Spinal cord (tissue), 10 donors: Measurements from ENCODE around the gene DNAAF1. TPM values are rescaled to one million over a fixed set of nuclear protein-coding genes. Genes with fewer than 3 reads are reported as not detected.
"Not testable (repeated sequence)": the region's sequence is repeated elsewhere in the genome, so short reads cannot be mapped to it uniquely, and the experiment has no call there.

Experiments
- DNase-seq, 6 donors: peaks; one replicate each; pipeline versions ENCODE4 v3.0.0 to v3.0.0-alpha.2; 2013 to 2015; ENCODE audit warnings: low spot score in 6 of 6, low read depth in 4 of 6
- H3K27ac ChIP-seq: one replicate; pipeline ENCODE4 v1.5.1; 2013; ENCODE audit warnings: low read depth, low read length, control low read depth
- H3K27me3 ChIP-seq: one replicate; pipeline ENCODE4 v1.6.1; 2013; ENCODE audit warnings: low read length; ENCODE audit not compliant: control insufficient read depth, insufficient read depth
- H3K36me3 ChIP-seq: one replicate; pipeline ENCODE4 v1.6.1; 2013; ENCODE audit warnings: low read length; ENCODE audit not compliant: control insufficient read depth, insufficient read depth
- H3K4me1 ChIP-seq: one replicate; pipeline ENCODE4 v1.6.1; 2013; ENCODE audit warnings: low read length; ENCODE audit not compliant: control insufficient read depth, insufficient read depth
- H3K4me3 ChIP-seq: one replicate; pipeline ENCODE4 v1.5.1; 2013; ENCODE audit warnings: low read depth, low read length, control low read depth
- H3K9me3 ChIP-seq: one replicate; pipeline ENCODE4 v1.6.1; 2013; ENCODE audit warnings: low read length; ENCODE audit not compliant: control insufficient read depth, insufficient read depth
- WGBS: methylation state at CpG from one replicate; pipeline ENCODE4 v1.1.5; 2013; ENCODE audit warnings: missing lambda C conversion rate; ENCODE audit not compliant: insufficient coverage; 5-methylcytosine and 5-hydroxymethylcytosine counted together
- polyA plus RNA-seq, 2 donors: library from polyadenylated mRNA; unstranded; fragments of 120-200 nt; gene quantifications; one replicate each; pipeline ENCODE4 v1.2.1, GENCODE V29; 2013; ENCODE audit not compliant: insufficient read length in 2 of 2
- total RNA-seq, 2 donors: library from RNA; depleted of rRNA in 1 of 2; stranded (reverse); fragments of 120-200 nt in 1 of 2; fragments of >200 nt in 1 of 2; gene quantifications; one replicate each; pipeline versions ENCODE4 v1.2.3 to v1.2.4, GENCODE V29; 2013 to 2014
- donor health status: healthy.

DNAAF1 gene
- total and polyA plus RNA-seq, 4 donors = 2.7 to 21.2 (median 20.5) TPM

DNA sequence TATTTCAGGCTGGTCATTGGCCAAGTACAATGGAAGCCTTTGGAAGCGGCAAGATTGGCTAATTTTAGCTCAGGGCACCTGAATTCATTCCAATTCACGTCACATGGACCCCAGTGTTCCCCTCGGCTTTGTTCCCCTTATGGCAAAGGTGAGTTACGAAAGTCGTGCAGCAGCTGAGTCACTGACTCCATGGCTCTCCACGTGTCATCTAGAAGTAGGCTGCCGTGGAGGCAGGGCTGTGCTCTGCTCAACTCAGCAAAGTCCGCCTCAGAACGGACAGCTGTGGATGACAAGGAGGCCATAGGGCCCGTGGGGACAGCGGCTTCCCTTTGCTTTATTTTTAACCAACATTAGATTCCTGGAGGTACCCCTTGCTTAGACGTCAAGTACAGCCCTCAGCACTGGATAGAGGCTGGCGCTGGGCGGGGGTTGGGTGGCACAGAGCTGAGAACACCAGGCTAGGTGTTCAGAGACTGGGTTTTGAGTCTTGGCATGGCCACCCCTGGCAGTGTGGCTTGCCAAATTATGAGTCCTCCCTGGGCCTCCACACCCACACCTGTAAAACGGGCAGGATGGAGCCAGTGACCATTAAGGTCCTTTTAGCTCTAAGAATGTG, 69.5 kb downstream of the DNAAF1 start:
- Histone ChIP-seq H3K27ac (no peak overlapping the region), H3K9me3 (no peaks in the 10 kb centered on the region), H3K4me1 (peaks cover 6% of the 10 kb centered on the region), H3K27me3 (no peaks in the 10 kb centered on the region), H3K4me3 (no peak overlapping the region), H3K36me3 (no peaks in the 10 kb centered on the region)
- WGBS = 84% methylated on average over 10 of the region's 15 CpGs
- DNase-seq = no peak

DNA sequence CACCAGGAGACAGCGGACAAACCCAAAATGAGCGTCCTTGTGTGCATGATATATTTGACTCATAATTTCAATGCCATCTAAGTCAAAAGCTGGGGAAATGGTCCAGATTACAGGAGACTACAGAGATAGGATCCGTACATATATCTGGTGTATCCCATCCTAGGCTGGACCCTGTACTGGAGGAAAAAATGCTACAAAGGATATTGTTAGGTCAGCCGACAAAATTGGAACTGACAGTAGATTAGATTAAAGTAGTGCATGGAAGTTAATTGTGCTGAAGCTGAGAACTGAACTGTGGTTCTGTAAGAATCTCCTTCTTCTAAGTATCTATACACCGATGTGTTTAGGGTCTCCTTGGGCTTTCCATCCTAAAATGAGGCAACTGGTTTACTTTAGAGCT, 70.4 kb downstream of the DNAAF1 start:
- Histone ChIP-seq H3K9me3 (no peaks in the 10 kb centered on the region), H3K27me3 (no peaks in the 10 kb centered on the region), H3K36me3 (no peaks in the 10 kb centered on the region), H3K4me3 (no peak overlapping the region), H3K4me1 (peaks cover 6% of the 10 kb centered on the region), H3K27ac (no peak overlapping the region)
- DNase-seq = no peak
- 86% methylated on average over 1 of the region's 5 CpGs for WGBS

DNA sequence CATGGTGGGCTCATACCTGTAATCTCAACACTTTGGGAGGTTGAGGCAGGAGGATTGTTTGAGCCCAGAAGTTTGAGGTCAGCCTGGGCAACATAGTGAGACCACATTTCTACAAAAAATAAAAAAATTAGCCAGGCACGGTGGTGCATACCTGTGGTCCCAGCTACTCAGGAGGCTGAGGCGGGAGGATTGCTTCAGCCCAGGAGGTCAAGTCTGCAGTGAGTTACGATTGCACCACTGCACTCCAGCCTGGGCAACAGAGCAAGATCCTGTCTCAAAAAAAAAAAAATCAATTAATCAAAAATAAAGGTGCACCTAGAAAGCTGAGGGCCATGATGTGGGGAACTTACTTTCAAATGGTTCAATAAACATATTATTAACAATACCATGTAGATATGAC, 71.0 kb downstream of the DNAAF1 start:
- not testable (repeated sequence) for H3K9me3 ChIP-seq

DNA sequence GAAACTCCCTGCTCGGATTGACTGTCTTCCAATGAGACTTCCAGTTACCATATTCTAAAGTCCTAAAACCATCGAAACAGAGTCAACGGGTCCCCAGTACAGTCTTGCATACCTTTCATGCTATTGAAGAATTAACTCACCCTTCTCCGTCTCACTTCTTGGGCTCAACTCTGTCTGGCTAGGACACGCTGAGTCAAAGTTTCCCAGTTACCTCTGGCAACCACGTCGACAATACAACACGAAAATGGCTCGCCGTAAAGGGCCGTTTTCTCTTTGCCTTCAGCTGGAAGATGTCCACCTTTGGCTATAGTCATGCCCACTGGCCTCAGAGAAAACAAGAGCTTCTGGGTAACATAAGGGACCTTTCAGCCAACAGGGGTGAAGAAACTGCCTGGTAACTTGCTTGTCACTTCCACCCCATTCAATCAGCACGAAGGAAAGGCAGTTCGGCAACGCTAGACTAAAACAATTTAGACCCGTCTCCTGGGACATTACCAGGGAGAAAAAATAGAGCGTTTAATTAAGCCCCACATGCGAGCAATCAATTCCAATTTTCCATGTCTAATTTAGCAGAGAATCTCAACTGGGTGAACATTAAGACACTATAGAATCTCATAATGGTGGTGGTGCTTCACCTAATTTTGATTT, 73.2 kb downstream of the DNAAF1 start:
- no peak overlapping the region for H3K27ac ChIP-seq
- 53% methylated on average over 13 of the region's 17 CpGs for WGBS
- peaks cover 6% of the 10 kb centered on the region for H3K4me1 ChIP-seq
- peaks cover 2% of the 10 kb centered on the region for H3K27me3 ChIP-seq
- no peak overlapping the region for H3K4me3 ChIP-seq
- no peaks in the 10 kb centered on the region for H3K9me3 ChIP-seq
- H3K36me3 ChIP-seq = no peaks in the 10 kb centered on the region
- peak in 3 of 6 donors; percentile 33 to 94 (median 38) for DNase-seq

More for the DNA sequence above, 71.0 kb downstream of the DNAAF1 start:
- not testable (repeated sequence) for H3K4me1 ChIP-seq, H3K36me3 ChIP-seq, H3K27ac ChIP-seq, H3K27me3 ChIP-seq, H3K4me3 ChIP-seq, DNase-seq
- WGBS = 100% methylated on average over 3 of the region's 3 CpGs

DNA sequence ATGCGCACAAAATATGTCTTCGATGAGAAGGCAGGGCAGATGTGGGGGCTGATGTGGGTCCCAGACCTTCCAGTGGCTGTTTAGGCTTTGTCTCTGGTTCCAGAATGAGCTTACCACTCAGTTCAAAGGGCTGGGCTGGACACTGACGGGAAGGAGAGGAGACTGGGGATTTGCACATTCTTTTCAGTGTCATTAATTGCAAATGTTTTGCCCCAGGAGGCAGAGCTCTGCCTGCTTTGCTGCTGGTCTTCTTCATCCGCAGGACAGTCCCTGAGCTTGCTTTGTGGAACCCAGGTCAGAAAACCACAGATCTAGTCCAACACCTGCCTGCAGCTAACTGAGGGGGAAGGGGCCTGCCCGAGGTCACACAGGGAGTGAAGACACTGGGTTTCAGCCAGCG, 73.8 kb downstream of the DNAAF1 start:
- Histone ChIP-seq H3K4me1 (peaks cover 6% of the 10 kb centered on the region), H3K36me3 (no peaks in the 10 kb centered on the region), H3K27me3 (peaks cover 2% of the 10 kb centered on the region), H3K4me3 (no peak overlapping the region), H3K27ac (no peak overlapping the region), H3K9me3 (no peaks in the 10 kb centered on the region)
- WGBS = 51% methylated on average over 6 of the region's 6 CpGs
- DNase-seq = no peak

DNA sequence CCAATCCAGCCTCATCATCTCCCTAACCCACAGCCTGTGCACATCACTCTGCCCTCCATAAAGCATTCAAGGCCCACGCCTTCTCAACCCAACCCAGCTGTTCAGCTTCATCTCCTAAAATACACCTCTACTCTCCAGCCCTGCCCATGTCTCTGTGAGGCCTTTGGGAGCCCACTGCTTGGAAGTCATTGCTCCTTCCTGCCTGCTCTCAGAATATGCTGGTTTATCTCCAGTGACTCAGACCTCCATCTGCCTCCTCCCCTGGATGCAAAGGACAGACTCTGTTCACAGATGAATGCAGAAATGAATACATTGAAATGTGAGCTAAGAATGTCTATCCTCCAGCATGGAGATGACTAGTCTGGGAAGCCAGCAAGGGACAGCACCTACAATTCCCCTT, 75.7 kb downstream of the DNAAF1 start:
- H3K4me1 ChIP-seq = peaks cover 6% of the 10 kb centered on the region
- H3K4me3 ChIP-seq = no peak overlapping the region
- no peak for DNase-seq
- WGBS = 93% methylated on average over 1 of the region's 1 CpG
- H3K27me3 ChIP-seq = peaks cover 2% of the 10 kb centered on the region
- no peak overlapping the region for H3K27ac ChIP-seq
- H3K9me3 ChIP-seq = no peaks in the 10 kb centered on the region
- no peaks in the 10 kb centered on the region for H3K36me3 ChIP-seq

DNA sequence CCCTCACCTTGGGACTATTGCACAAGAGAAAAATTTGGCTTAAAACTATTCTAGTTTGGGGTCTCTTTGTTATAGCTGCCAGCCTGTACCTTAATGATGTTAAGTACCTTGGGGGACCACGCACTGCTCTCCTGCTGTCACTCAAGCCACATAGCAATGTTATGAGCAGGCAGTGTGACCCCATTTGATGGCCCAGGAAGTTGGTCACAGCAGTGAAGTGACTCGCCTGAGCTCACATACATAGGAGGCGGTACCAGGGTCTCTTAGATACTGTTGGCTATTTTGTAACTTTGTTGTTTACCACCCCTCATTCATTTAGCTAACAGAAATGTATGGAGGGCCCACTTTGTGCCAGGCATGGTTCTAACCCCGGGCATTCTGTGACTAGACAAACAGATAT, 78.3 kb downstream of the DNAAF1 start:
- Histone ChIP-seq H3K4me1 (peaks cover 14% of the 10 kb centered on the region), H3K9me3 (no peaks in the 10 kb centered on the region), H3K27me3 (peaks cover 2% of the 10 kb centered on the region), H3K27ac (no peak overlapping the region), H3K4me3 (no peak overlapping the region), H3K36me3 (no peaks in the 10 kb centered on the region)
- DNase-seq = no peak
- WGBS = 73% methylated on average over 2 of the region's 4 CpGs

DNA sequence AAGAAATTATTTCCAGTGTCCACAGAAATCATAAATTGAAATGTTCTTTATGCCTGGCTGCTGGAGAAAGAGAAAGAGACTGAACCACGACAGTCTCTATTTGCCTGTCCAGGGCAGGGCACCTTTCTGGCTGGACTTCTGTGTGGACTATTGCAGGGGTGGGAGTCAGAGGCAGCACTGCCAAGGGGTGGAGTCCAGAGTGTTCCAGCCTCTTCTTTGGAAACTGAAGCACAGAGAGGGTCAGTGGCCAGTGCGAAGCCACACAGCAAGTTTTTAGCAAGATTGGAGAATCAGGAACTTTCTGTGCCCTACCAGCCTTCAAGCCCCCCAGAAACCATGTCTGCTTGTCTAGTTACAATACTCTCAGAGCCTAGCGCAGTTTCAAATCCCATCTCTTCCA, 79.4 kb downstream of the DNAAF1 start:
- no peak for DNase-seq
- Histone ChIP-seq H3K27me3 (peaks cover 2% of the 10 kb centered on the region), H3K4me1 (peaks cover 13% of the 10 kb centered on the region), H3K4me3 (no peak overlapping the region), H3K36me3 (no peaks in the 10 kb centered on the region), H3K9me3 (no peaks in the 10 kb centered on the region), H3K27ac (no peak overlapping the region)
- 100% methylated on average over 2 of the region's 3 CpGs for WGBS

DNA sequence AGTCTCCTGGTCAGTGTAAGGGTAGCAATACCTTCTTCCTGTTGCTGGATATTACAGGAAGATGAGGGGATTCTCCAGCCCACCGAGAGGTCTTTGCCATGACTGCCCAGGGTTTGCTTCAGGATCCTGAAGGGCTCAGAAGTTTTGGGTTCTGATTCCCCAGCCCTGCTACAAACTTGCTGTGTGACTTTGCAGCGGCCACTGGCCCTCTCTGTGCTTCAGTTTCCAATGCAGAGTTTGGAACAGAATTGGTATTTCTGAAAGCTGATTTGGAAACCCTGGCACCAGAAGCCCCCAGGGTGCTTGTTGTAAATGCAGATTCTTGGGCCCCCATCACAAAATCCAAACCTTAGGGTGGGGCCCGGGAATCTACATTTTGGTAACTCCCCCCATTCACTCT, 80.0 kb downstream of the DNAAF1 start:
- Histone ChIP-seq H3K4me1 (peaks cover 17% of the 10 kb centered on the region), H3K27me3 (peaks cover 2% of the 10 kb centered on the region), H3K4me3 (no peak overlapping the region), H3K9me3 (no peaks in the 10 kb centered on the region), H3K36me3 (no peaks in the 10 kb centered on the region), H3K27ac (no peak overlapping the region)
- DNase-seq = no peak
- WGBS = 100% methylated on average over 2 of the region's 3 CpGs

DNA sequence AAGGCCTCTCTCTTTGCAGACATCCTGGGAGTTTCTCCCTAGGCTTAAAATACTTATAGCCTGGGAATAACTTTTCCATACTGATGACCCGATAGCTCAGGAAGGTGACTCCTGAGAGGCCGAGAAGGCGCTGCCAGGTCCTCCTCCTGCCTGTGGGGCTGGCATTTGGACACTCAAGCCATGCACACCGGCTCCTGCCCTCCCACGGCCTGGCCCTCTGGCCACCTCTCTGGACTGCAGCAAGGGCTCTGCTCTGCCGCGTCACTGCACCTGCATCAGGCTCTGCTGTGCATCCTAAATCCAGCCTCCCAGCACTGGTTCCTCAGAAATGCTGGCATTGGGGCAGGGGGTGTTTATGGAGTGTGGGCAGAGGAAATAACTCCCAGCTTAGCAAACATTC, 80.5 kb downstream of the DNAAF1 start:
- no peaks in the 10 kb centered on the region for H3K9me3 ChIP-seq
- WGBS = 92% methylated on average over 4 of the region's 7 CpGs
- peaks cover 2% of the 10 kb centered on the region for H3K27me3 ChIP-seq
- no peaks in the 10 kb centered on the region for H3K36me3 ChIP-seq
- no peak overlapping the region for H3K4me3 ChIP-seq
- no peak for DNase-seq
- H3K4me1 ChIP-seq = peaks cover 17% of the 10 kb centered on the region
- H3K27ac ChIP-seq = no peak overlapping the region
